Breast epithelium (tissue), 3 donors: ENCODE data around the gene ZNF160.

ENCODE experiments used
- POLR2A ChIP-seq: fragments of 450-650 bp; IDR thresholded peaks from one replicate; pipeline ENCODE4 v1.6.1; 2016; ENCODE audit warnings: antibody characterized with exemption, mild to moderate bottlenecking, moderate library complexity
- TF ChIP-seq, protein P1 (sequence below), 3 donors: fragments of 450-650 bp; IDR thresholded peaks; one replicate each; pipeline ENCODE4 v1.5.1; 2016 to 2017; ENCODE audit warnings: antibody characterized with exemption in 3 of 3, mild to moderate bottlenecking in 3 of 3, moderate library complexity in 3 of 3

DNA sequence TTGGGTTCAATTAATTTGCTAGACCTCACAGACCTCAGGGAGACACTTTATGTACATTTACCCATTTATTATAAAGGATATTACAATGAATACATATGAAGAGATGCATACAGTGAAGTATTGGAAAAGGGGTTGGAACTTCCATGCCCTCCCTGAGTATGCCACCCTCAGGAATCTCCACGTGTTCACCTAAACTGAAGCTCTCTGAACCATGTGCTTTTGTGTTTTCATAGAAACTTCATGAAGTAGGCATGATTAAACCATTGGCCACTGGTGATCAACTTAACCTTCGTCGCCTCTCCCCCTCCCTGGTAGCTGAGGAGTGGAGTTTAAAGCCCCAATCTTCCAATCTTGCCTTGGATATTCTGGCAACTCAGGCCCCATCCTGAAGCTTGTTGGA, 20.3 kb downstream of the ZNF160 start:
- TF ChIP-seq, protein P1, sequence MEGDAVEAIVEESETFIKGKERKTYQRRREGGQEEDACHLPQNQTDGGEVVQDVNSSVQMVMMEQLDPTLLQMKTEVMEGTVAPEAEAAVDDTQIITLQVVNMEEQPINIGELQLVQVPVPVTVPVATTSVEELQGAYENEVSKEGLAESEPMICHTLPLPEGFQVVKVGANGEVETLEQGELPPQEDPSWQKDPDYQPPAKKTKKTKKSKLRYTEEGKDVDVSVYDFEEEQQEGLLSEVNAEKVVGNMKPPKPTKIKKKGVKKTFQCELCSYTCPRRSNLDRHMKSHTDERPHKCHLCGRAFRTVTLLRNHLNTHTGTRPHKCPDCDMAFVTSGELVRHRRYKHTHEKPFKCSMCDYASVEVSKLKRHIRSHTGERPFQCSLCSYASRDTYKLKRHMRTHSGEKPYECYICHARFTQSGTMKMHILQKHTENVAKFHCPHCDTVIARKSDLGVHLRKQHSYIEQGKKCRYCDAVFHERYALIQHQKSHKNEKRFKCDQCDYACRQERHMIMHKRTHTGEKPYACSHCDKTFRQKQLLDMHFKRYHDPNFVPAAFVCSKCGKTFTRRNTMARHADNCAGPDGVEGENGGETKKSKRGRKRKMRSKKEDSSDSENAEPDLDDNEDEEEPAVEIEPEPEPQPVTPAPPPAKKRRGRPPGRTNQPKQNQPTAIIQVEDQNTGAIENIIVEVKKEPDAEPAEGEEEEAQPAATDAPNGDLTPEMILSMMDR (IDR thresholded peaks at IDR 0.05) = no peak
- TF ChIP-seq POLR2A = no peak
